H4 (cell line): Measurements from ENCODE around the gene PDCD4. TPM values are rescaled to one million over a fixed set of nuclear protein-coding genes. Genes with fewer than 3 reads are reported as not detected.

Experiments
- DNase-seq: peaks from one replicate; pipeline ENCODE4 v3.0.0-alpha.2; 2015; ENCODE audit warnings: low spot score
- total RNA-seq: library from RNA; depleted of rRNA; stranded (reverse); fragments of >200 nt; shearing (Covaris generic); gene quantifications from 2 replicates; pipeline ENCODE4 v1.2.3, GENCODE V29; 2014; rRNA removed

Gene PDCD4
- 32.6 and 36.8 TPM in 2 replicates for total RNA-seq

GRCh38 chr10:110871298-110872084 is at the start of gene PDCD4:
Gene PDCD4 (plus strand): TSS chr10:110871928. CDS start chr10:110876028, 4,100 bp downstream.
- DNase-seq, result peak; percentile 98

- DNase-seq, result no peak
These were observed 49.6 kb upstream of the PDCD4 start for GRCh38 chr10:110822035-110822711.

- DNase-seq, result no peak
These were observed 48.9 kb upstream of the PDCD4 start for GRCh38 chr10:110822712-110823311.

GRCh38 chr10:110824152-110824441 is 47.6 kb upstream of the PDCD4 start:
- DNase-seq, result no peak

GRCh38 chr10:110824660-110825059 is 47.1 kb upstream of the PDCD4 start:
- DNase-seq, result no peak

- no peak for DNase-seq
These were observed 46.2 kb upstream of the PDCD4 start for GRCh38 chr10:110825508-110825907.

GRCh38 chr10:110827410-110827809 is 44.3 kb upstream of the PDCD4 start:
- no peak for DNase-seq

- DNase-seq, result no peak
These were observed 43.9 kb upstream of the PDCD4 start for GRCh38 chr10:110827875-110828274.

GRCh38 chr10:110828525-110828924 is 43.2 kb upstream of the PDCD4 start:
- no peak for DNase-seq

- no peak for DNase-seq
These were observed 41.9 kb upstream of the PDCD4 start for GRCh38 chr10:110829721-110830410.

GRCh38 chr10:110833234-110833940 is 38.3 kb upstream of the PDCD4 start:
- no peak for DNase-seq

GRCh38 chr10:110833941-110834628 is 37.6 kb upstream of the PDCD4 start:
- DNase-seq, result no peak

- DNase-seq, result no peak
These were observed 37.0 kb upstream of the PDCD4 start for GRCh38 chr10:110834629-110835301.

GRCh38 chr10:110835841-110836240 is 35.9 kb upstream of the PDCD4 start:
- DNase-seq, result no peak

GRCh38 chr10:110836706-110837105 is 35.0 kb upstream of the PDCD4 start:
- no peak for DNase-seq

- no peak for DNase-seq
These were observed 34.1 kb upstream of the PDCD4 start for GRCh38 chr10:110837418-110838171.

- DNase-seq, result no peak
These were observed 31.4 kb upstream of the PDCD4 start for GRCh38 chr10:110840225-110840922.

- DNase-seq, result no peak
These were observed 30.8 kb upstream of the PDCD4 start for GRCh38 chr10:110840923-110841428.

GRCh38 chr10:110841767-110842267 is 29.9 kb upstream of the PDCD4 start:
- no peak for DNase-seq
